Osteoblast (primary cell): ENCODE data around the gene TMEM239. TPM values are rescaled to one million over a fixed set of nuclear protein-coding genes. Genes with fewer than 3 reads are reported as not detected.

ENCODE experiments used
- DNase-seq: peaks from one replicate; pipeline ENCODE4 v3.0.0; 2011; ENCODE audit warnings: low spot score, mixed read lengths; ENCODE audit not compliant: insufficient read length; ENCODE audit errors: missing footprints
- H2AFZ ChIP-seq: 2 replicates; pipeline ENCODE4 v1.6.0; 2011; ENCODE audit warnings: mild to moderate bottlenecking, low read length
- H3K27ac ChIP-seq: 2 replicates; pipeline ENCODE4 v1.5.1; 2011; ENCODE audit warnings: mild to moderate bottlenecking, low read depth, low read length, moderate library complexity
- H3K27me3 ChIP-seq: 2 replicates; pipeline ENCODE4 v1.6.0; 2012; ENCODE audit warnings: mild to moderate bottlenecking, control low read depth, inconsistent platforms, low read length, moderate library complexity; ENCODE audit not compliant: insufficient read depth
- H3K36me3 ChIP-seq: 2 replicates; pipeline ENCODE4 v1.5.1; 2011; ENCODE audit warnings: mild to moderate bottlenecking, low read length, control low read depth, moderate library complexity; ENCODE audit not compliant: insufficient read depth
- H3K4me1 ChIP-seq: 2 replicates; pipeline ENCODE4 v1.5.1; 2011; ENCODE audit warnings: mild to moderate bottlenecking, low read length, control low read depth, moderate library complexity; ENCODE audit not compliant: insufficient read depth
- H3K4me2 ChIP-seq: 2 replicates; pipeline ENCODE4 v1.6.0; 2011; ENCODE audit warnings: mild to moderate bottlenecking, low read length; ENCODE audit not compliant: insufficient read depth
- H3K4me3 ChIP-seq: fragments of 200-600 bp; sonication (generic); 3 replicates; pipeline ENCODE4 v1.5.1; 2012; ENCODE audit warnings: mild to moderate bottlenecking, low read length, inconsistent platforms; ENCODE audit not compliant: insufficient read depth
- H3K79me2 ChIP-seq: 2 replicates; pipeline ENCODE4 v1.6.0; 2012; ENCODE audit warnings: mild to moderate bottlenecking, low read length, control low read depth, inconsistent platforms; ENCODE audit not compliant: insufficient read depth
- H3K9me3 ChIP-seq: 2 replicates; pipeline ENCODE4 v1.5.1; 2011; ENCODE audit warnings: low read depth, low read length, control low read depth
- H4K20me1 ChIP-seq: 2 replicates; pipeline ENCODE4 v1.6.0; 2012; ENCODE audit warnings: mild to moderate bottlenecking, low read length, control low read depth; ENCODE audit not compliant: insufficient read depth
- CTCF ChIP-seq: IDR thresholded peaks from 2 replicates; pipeline ENCODE4 v1.5.1; 2011; ENCODE audit warnings: mild to moderate bottlenecking, low read depth, low read length, moderate library complexity; ENCODE audit errors: extremely low read depth
- total RNA-seq: library from RNA; depleted of rRNA; stranded (reverse); fragments of >200 nt; gene quantifications from 2 replicates; pipeline ENCODE4 v1.2.3, GENCODE V29; 2012

TMEM239 gene
- total RNA-seq, 1 donor: under 0.01 TPM

DNA sequence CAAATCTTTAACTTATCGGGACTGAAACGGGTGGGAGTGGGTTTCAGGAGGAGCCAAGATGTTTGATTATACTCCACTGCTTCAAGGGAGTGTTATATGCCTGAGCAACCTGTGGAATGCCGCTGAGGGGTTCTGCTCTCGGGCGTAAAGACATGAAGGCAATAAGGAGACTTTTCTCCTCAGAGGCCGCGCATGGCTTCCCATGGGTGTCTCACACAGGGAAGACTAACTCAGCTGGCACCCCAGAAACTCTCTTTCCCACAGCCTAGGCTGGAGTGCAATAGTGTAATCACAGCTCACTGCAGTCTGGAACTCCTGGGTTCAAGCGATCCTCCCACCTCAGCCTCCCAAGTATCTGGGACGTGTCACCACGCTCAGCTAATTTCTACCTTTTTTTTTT lies 6.5 kb upstream of the TMEM239 start:
- Histone ChIP-seq H3K4me1 (peaks cover 16% of the 10 kb centered on the region), H2AFZ (no peak overlapping the region), H3K79me2 (no peaks in the 10 kb centered on the region), H3K27ac (no peak overlapping the region), H3K4me2 (no peak overlapping the region), H4K20me1 (no peaks in the 10 kb centered on the region), H3K9me3 (peaks cover 9% of the 10 kb centered on the region), H3K27me3 (peaks cover 29% of the 10 kb centered on the region), H3K36me3 (no peaks in the 10 kb centered on the region), H3K4me3 (no peak overlapping the region)
- TF ChIP-seq CTCF: no peak
- no peak for DNase-seq

GRCh38 chr20:2812189-2812588 lies 4.0 kb upstream of the TMEM239 start:
- H3K9me3 ChIP-seq: peaks cover 9% of the 10 kb centered on the region
- no peak overlapping the region for H3K4me3 ChIP-seq
- no peak for DNase-seq
- H3K4me1 ChIP-seq: peaks cover 25% of the 10 kb centered on the region
- H3K36me3 ChIP-seq: no peaks in the 10 kb centered on the region
- H3K4me2 ChIP-seq: no peak overlapping the region
- H3K27me3 ChIP-seq: peaks cover 6% of the 10 kb centered on the region
- no peaks in the 10 kb centered on the region for H4K20me1 ChIP-seq
- H2AFZ ChIP-seq: no peak overlapping the region
- H3K27ac ChIP-seq: no peak overlapping the region
- H3K79me2 ChIP-seq: no peaks in the 10 kb centered on the region
- no peak for TF ChIP-seq CTCF

DNA sequence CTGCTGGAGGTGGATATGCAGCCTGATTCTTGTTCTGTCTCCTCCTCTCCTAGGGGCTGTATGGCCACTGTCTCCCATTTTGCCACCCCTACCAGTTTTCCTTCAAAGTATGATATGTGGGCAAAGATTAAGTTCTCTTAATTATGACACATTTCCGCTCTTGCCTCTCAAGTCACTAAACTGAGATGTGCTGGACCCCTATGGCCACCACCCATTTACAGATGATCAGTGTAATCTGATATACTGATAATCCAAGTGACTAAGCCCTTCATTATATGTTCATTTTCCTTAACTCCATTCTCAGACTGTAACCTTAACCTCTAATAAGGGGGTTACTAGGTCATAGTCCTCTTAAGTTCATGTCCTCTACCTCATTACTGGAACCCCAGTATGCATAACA lies 2.1 kb upstream of the TMEM239 start:
- TF ChIP-seq CTCF: no peak
- H2AFZ ChIP-seq: no peak overlapping the region
- H3K9me3 ChIP-seq: peaks cover 9% of the 10 kb centered on the region
- no peaks in the 10 kb centered on the region for H3K36me3 ChIP-seq
- peak; percentile 41 for DNase-seq
- no peaks in the 10 kb centered on the region for H3K27me3 ChIP-seq
- peak overlapping the region; percentile 65 for H3K4me2 ChIP-seq
- peak overlapping the region; percentile 25 for H3K4me3 ChIP-seq
- H4K20me1 ChIP-seq: no peaks in the 10 kb centered on the region
- peaks cover 26% of the 10 kb centered on the region for H3K4me1 ChIP-seq
- no peak overlapping the region for H3K27ac ChIP-seq
- no peaks in the 10 kb centered on the region for H3K79me2 ChIP-seq

- H3K79me2 ChIP-seq: no peaks in the 10 kb centered on the region
- H3K36me3 ChIP-seq: no peaks in the 10 kb centered on the region
- H3K9me3 ChIP-seq: peaks cover 9% of the 10 kb centered on the region
- no peaks in the 10 kb centered on the region for H4K20me1 ChIP-seq
- TF ChIP-seq CTCF: no peak
- peak; percentile 99 for DNase-seq
- peak within 1 kb of the TSS; percentile 25 for H3K4me3 ChIP-seq
- peak within 1 kb of the TSS; percentile 79 for H3K27ac ChIP-seq
- H3K4me2 ChIP-seq: peak within 1 kb of the TSS; percentile 65
- H3K4me1 ChIP-seq: peaks cover 31% of the 10 kb centered on the region
- H2AFZ ChIP-seq: no peak within 1 kb of the TSS
- H3K27me3 ChIP-seq: no peaks in the 10 kb centered on the region
These were observed 1.5 kb upstream of the TMEM239 start, which contains the start of gene C20orf141 for GRCh38 chr20:2814587-2815051. Gene C20orf141, plus strand, starts transcription at chr20:2814987. Its CDS starts 198 bp downstream, at chr20:2815185.
